GM19328 (cell line): ENCODE data around the gene HUNK.
"Not testable (repeated sequence)": the region's sequence is repeated elsewhere in the genome, so short reads cannot be mapped to it uniquely, and the experiment has no call there.

Experiments used
- ATAC-seq: cut with Tn5 transposase; IDR thresholded peaks from one replicate; pipeline ENCODE4 v1.9.1; 2021; ENCODE audit warnings: mild to moderate bottlenecking, moderate library complexity; ENCODE audit not compliant: unreplicated experiment

Gene HUNK

GRCh38 chr21:32038751-32039150, 165.9 kb downstream of the HUNK start:
- ATAC-seq, result not testable (repeated sequence)

- ATAC-seq, result no peak
These were observed 170.6 kb downstream of the HUNK start for GRCh38 chr21:32043458-32043857.

GRCh38 chr21:32044205-32045180, 171.7 kb downstream of the HUNK start:
- no peak for ATAC-seq

GRCh38 chr21:32046191-32046590, 173.4 kb downstream of the HUNK start:
- ATAC-seq, result no peak

GRCh38 chr21:32048353-32048752, 175.5 kb downstream of the HUNK start:
- no peak for ATAC-seq
